SK-N-SH treated with all-trans-retinoic acid at 6 μM for 48 hours (cell line): Measurements from ENCODE around the gene ANXA11.

ENCODE experiments used
- ATAC-seq: fragments of 200-7000 bp; cut with Tn5 transposase; 3 replicates; pipeline ENCODE4 v1.9.1; 2020; ENCODE audit warnings: mild to moderate bottlenecking, moderate library complexity
- ARNTL ChIP-seq: fragments of 450-650 bp; formaldehyde crosslinking; IDR thresholded peaks from 2 replicates; pipeline ENCODE4 v1.5.0; 2020; ENCODE audit warnings: low read depth, mild to moderate bottlenecking, moderate library complexity, borderline replicate concordance
- CREB5 ChIP-seq: fragments of 250-450 bp; sonication (Bioruptor Pico); IDR thresholded peaks from 2 replicates; pipeline ENCODE4 v1.5.1; 2020; ENCODE audit warnings: low read depth, mild to moderate bottlenecking, moderate library complexity
- CSDC2 ChIP-seq: fragments of 250-450 bp; sonication (Bioruptor Pico); IDR thresholded peaks from 2 replicates; pipeline ENCODE4 v1.5.0; 2020; ENCODE audit warnings: mild to moderate bottlenecking, moderate library complexity
- CSRNP3 ChIP-seq: fragments of 250-450 bp; sonication (Bioruptor Pico); IDR thresholded peaks from 2 replicates; pipeline ENCODE4 v1.5.1; 2021; ENCODE audit warnings: mild to moderate bottlenecking, moderate library complexity
- ESRRG ChIP-seq: fragments of 250-450 bp; sonication (Bioruptor Pico); IDR thresholded peaks from 2 replicates; pipeline ENCODE4 v1.6.1; 2021; ENCODE audit warnings: mild to moderate bottlenecking
- ISL1 ChIP-seq: fragments of 250-450 bp; sonication (Bioruptor Pico); IDR thresholded peaks from 2 replicates; pipeline ENCODE4 v2.1.2; 2022; ENCODE audit warnings: mild to moderate bottlenecking, moderate library complexity
- OSR1 ChIP-seq: fragments of 250-450 bp; sonication (Bioruptor Pico); IDR thresholded peaks from 2 replicates; pipeline ENCODE4 v1.8.0; 2022; ENCODE audit warnings: moderate library complexity, mild to moderate bottlenecking, inconsistent platforms
- PATZ1 ChIP-seq: fragments of 250-450 bp; sonication (Bioruptor Pico); IDR thresholded peaks from 2 replicates; pipeline ENCODE4 v1.8.0; 2020; ENCODE audit warnings: mild to moderate bottlenecking, moderate library complexity, borderline replicate concordance
- POU6F1 ChIP-seq: fragments of 250-450 bp; sonication (Bioruptor Pico); IDR thresholded peaks from 2 replicates; pipeline ENCODE4 v1.8.0; 2021; ENCODE audit warnings: low read depth, mild to moderate bottlenecking, moderate library complexity, borderline replicate concordance
- PPARA ChIP-seq: fragments of 250-450 bp; sonication (Bioruptor Pico); IDR thresholded peaks from 2 replicates; pipeline ENCODE4 v1.5.0; 2020; ENCODE audit warnings: mild to moderate bottlenecking, borderline replicate concordance
- RARB ChIP-seq: fragments of 250-450 bp; sonication (Bioruptor Pico); IDR thresholded peaks from 2 replicates; pipeline ENCODE4 v1.8.0; 2021; ENCODE audit warnings: mild to moderate bottlenecking, moderate library complexity
- TCF4 ChIP-seq: fragments of 250-450 bp; sonication (Bioruptor Pico); IDR thresholded peaks from 2 replicates; pipeline ENCODE4 v1.8.0; 2021; ENCODE audit warnings: mild to moderate bottlenecking, moderate library complexity, borderline replicate concordance
- TOX ChIP-seq: fragments of 250-450 bp; sonication (Bioruptor Pico); IDR thresholded peaks from 2 replicates; pipeline ENCODE4 v1.8.0; 2021; ENCODE audit warnings: mild to moderate bottlenecking, moderate library complexity, borderline replicate concordance
- ZC3H10 ChIP-seq: fragments of 250-450 bp; sonication (Bioruptor Pico); IDR thresholded peaks from 2 replicates; pipeline ENCODE4 v1.5.1; 2021; ENCODE audit warnings: mild to moderate bottlenecking, moderate library complexity
- ZFP30 ChIP-seq: fragments of 450-650 bp; formaldehyde crosslinking; IDR thresholded peaks from 2 replicates; pipeline ENCODE4 v1.5.0; 2022; ENCODE audit warnings: mild to moderate bottlenecking, moderate library complexity
- ZNF565 ChIP-seq: fragments of 450-650 bp; formaldehyde crosslinking; conservative IDR thresholded peaks from 2 replicates; pipeline ENCODE4 v1.5.0; 2020; ENCODE audit warnings: low read depth, mild to moderate bottlenecking, moderate library complexity
- ZNF70 ChIP-seq: fragments of 450-650 bp; formaldehyde crosslinking; IDR thresholded peaks from 2 replicates; pipeline ENCODE4 v1.5.0; 2020; ENCODE audit warnings: mild to moderate bottlenecking, moderate library complexity
- ZNF8 ChIP-seq: fragments of 450-650 bp; formaldehyde crosslinking; IDR thresholded peaks from 2 replicates; pipeline ENCODE4 v1.5.0; 2020; ENCODE audit warnings: mild to moderate bottlenecking, moderate library complexity

The ANXA11 gene

DNA sequence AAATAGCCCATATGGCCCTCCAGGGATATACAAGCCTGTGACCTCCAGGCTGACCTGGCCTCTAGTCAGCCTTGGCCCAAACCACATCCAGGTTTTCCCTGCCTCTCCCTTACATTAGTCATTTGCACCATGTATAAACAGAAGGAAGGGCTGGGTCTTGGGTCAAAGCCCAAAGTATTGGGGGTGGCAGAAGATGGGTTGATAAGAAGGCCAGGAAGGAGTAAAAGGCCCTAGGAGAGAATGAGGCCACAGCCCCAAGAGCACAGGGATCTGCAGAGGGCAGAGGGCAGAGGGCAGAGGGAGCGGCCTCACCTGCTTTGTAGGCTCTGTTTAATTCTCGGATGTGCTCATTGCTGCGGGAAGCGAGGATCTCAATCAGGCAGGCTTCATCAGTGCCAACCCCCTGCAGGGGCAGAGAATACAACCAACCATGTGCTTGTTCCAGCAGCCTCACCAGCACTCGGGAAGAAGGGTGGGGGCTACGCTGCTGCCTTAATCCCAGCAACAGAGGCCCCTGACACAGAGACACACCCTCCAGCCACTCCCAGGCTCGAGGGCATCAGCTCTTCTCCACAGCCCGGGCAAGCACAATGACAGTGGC lies 41.5 kb downstream of the ANXA11 start:
- TF ChIP-seq TOX (CRISPR knock-in tag): no peak
- no peak for ATAC-seq

GRCh38 chr10:80161321-80162083 lies 43.8 kb downstream of the ANXA11 start:
- no peak for ATAC-seq
- TF ChIP-seq CSDC2 (CRISPR knock-in tag): no peak
- TF ChIP-seq TCF4 (CRISPR knock-in tag): no peak
- TF ChIP-seq ISL1 (CRISPR knock-in tag): no peak
- no peak for TF ChIP-seq OSR1 (CRISPR knock-in tag)
- no peak for TF ChIP-seq ZC3H10 (CRISPR knock-in tag)
- no peak for TF ChIP-seq PATZ1
- TF ChIP-seq ZNF565 (CRISPR knock-in tag): no peak
- TF ChIP-seq CSRNP3: no peak
- TF ChIP-seq ZNF70 (CRISPR knock-in tag): no peak
- no peak for TF ChIP-seq ZFP30 (CRISPR knock-in tag)

GRCh38 chr10:80160361-80161320 lies 44.7 kb downstream of the ANXA11 start:
- TF ChIP-seq ARNTL (no peak), ZC3H10 (CRISPR knock-in tag) (no peak), ZNF70 (CRISPR knock-in tag) (no peak), CREB5 (CRISPR knock-in tag) (no peak), PPARA (CRISPR knock-in tag) (no peak), ZFP30 (CRISPR knock-in tag) (no peak), PATZ1 (no peak), TOX (CRISPR knock-in tag) (no peak), POU6F1 (CRISPR knock-in tag) (no peak), ZNF8 (CRISPR knock-in tag) (no peak), CSDC2 (CRISPR knock-in tag) (no peak), ESRRG (CRISPR knock-in tag) (no peak), RARB (no peak), CSRNP3 (no peak)
- ATAC-seq: no peak
